HG03159 (cell line): ENCODE results near the gene SRSF10.
"Not testable (repeated sequence)": the region's sequence is repeated elsewhere in the genome, so short reads cannot be mapped to it uniquely, and the experiment has no call there.

Experiments
- ATAC-seq: cut with Tn5 transposase; IDR thresholded peaks from one replicate; pipeline ENCODE4 v1.9.1; 2021; ENCODE audit warnings: mild to moderate bottlenecking, moderate library complexity; ENCODE audit not compliant: unreplicated experiment

The SRSF10 gene

GRCh38 chr1:23999156-23999671 lies 19.1 kb upstream of the SRSF10 start:
- no peak for ATAC-seq

GRCh38 chr1:23997812-23998211 lies 17.7 kb upstream of the SRSF10 start:
- no peak for ATAC-seq

- no peak for ATAC-seq
Measured at GRCh38 chr1:23996700-23997229, 16.6 kb upstream of the SRSF10 start.

DNA sequence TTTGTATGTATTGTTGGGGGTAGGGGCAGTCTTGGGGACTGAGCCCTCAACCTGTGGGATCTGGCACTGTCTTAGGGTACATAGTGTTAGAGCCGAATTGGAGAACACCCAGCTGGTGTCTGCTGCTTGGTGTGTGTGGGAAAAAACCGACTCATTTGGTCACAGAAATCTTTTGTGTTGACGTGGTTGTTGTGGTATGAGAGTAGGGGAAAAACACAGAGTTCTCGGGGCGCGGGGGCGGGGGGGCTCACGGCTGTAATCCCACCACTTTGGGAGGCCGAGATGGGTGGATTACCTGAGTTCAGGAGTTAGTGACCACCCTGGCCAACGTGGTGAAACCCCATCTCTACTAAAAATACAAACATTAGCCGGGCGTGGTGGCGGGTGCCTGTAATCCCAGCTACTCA lies 15.3 kb upstream of the SRSF10 start:
- ATAC-seq: no peak

- ATAC-seq: not testable (repeated sequence)
Measured at GRCh38 chr1:23992011-23992410, 11.9 kb upstream of the SRSF10 start.

GRCh38 chr1:23989263-23989662 lies 9.1 kb upstream of the SRSF10 start:
- ATAC-seq: no peak

DNA sequence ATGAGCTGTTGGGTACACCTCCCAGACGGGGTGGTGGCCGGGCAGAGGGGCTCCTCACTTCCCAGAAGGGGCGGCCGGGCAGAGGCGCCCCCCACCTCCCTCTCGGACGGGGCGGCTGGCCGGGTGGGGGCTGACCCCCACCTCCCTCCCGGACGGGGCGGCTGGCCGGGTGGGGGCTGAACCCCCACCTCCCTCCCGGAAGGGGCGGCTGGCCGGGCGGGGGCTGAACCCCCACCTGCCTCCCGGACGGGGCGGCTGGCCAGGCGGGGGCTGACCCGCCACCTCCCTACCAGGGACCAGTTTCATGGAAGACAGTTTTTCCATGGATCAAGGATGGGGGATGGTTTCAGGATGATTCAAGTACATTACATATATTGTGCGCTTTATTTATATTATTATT lies 6.9 kb upstream of the SRSF10 start:
- ATAC-seq: not testable (repeated sequence)

GRCh38 chr1:23984417-23985186 lies 4.5 kb upstream of the SRSF10 start:
- no peak for ATAC-seq

DNA sequence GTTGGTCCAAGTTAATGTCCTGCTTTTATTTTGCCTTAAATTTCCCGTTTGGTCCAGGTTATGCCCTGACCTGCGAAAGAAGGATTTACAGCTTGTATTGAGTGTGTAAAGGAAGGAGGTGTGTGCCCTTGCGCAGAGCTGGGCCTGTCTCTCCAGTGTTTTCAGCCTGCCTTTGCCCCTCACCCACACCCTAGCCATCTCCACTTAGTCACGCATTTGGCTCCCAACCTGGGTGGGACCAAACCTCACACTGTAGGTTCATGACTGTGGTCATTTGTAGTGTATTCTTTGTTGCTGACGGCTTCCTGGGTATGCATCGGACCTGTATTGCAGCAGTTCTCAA lies 572 bp upstream of the SRSF10 start:
- no peak for ATAC-seq

- ATAC-seq: no peak
Measured at GRCh38 chr1:23979387-23979880, 693 bp downstream of the SRSF10 start.

DNA sequence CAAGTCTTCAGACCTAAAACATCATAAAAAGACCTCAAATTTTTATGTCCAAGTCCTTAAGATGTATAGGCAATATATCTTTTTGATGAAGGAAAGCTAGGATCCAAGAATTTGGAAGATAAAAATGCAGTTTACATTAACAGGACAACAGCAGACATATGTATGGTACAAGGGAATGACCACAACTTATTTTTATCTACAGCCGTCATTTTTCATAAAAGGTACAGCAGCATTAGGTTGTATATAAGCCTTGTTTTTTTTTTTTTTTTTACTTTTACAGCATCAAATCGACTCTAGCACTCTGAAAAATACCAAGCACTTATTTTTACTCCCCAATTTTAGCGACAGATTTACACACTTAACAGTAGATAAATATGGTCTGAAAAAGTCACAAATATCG lies 1.3 kb downstream of the SRSF10 start:
- ATAC-seq: no peak

DNA sequence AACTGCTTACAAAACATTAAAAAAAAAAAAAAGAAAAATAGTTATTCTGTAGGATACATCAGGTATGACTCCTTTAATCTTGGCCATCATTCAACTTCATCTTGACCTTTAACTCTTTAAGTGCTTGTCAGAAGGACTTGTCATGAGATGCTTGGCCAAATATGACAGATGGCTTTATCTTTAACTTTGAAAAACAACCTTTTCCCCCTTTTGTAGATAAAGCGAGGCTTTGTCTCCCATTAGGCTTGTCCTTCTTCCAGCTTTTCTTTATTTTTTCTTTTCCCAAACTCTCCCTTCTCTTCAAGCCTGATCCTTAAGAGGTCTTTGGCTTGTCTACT lies 2.3 kb downstream of the SRSF10 start:
- ATAC-seq: no peak

DNA sequence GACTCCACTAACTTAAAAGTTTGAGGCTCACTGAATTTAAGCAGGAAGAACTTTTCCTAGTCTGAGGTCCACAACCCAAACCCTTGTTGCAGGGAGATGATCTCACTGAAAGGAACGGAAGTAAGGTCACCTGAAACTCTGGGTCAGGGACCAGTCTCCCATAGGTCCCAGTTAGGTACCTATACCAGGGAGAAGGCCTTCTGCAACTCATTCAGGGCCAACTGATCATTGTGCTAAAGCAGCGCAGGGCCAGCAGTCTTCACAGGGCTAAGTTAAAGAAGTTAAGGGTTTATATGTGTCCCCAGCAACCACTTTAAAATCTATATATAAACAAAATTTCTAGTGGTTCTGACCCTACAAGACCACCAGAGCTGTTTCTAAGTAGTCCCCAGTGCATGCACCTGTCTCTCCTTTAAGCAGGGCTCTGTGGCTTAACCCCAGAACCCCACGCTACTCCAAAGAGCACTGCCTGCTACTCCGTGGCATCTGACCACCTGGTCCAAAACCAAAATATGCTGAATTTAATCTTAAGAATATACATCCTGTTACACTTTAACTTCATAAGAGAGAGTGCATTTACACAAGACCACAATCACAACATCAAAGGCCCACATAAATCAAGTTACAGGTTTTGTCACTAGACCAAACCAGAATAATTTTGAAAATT lies 2.8 kb downstream of the SRSF10 start:
- no peak for ATAC-seq

GRCh38 chr1:23967871-23968270 lies 12.3 kb downstream of the SRSF10 start:
- ATAC-seq: no peak

DNA sequence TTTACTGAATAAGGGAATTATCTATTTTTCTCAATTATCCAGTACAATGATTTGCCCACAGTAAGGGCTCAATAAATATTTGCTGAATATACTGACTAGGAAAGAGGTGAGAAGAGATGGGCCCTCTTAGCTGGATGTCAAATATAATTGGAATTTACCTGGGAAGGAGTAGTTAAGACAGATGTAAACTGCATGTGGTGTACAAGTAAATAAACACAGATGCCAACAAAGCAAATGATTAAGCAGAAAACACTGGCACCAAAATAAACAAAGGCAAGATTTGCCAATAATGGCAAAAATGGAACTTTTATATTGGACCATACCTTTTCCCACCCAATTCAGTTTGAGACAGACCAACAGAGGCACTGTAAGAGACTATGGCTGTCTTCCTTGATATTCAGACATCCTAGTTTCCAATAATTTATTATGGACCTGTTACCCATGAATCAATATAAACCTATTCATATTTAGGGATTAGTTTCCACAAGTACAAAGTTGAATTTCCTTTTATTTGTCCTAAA lies 13.1 kb downstream of the SRSF10 start:
- no peak for ATAC-seq

- no peak for ATAC-seq
Measured at GRCh38 chr1:23964790-23965740, 15.1 kb downstream of the SRSF10 start.

GRCh38 chr1:23964235-23964668 lies 15.9 kb downstream of the SRSF10 start:
- no peak for ATAC-seq

- ATAC-seq: no peak
Measured at GRCh38 chr1:23963617-23964234, 16.4 kb downstream of the SRSF10 start.

DNA sequence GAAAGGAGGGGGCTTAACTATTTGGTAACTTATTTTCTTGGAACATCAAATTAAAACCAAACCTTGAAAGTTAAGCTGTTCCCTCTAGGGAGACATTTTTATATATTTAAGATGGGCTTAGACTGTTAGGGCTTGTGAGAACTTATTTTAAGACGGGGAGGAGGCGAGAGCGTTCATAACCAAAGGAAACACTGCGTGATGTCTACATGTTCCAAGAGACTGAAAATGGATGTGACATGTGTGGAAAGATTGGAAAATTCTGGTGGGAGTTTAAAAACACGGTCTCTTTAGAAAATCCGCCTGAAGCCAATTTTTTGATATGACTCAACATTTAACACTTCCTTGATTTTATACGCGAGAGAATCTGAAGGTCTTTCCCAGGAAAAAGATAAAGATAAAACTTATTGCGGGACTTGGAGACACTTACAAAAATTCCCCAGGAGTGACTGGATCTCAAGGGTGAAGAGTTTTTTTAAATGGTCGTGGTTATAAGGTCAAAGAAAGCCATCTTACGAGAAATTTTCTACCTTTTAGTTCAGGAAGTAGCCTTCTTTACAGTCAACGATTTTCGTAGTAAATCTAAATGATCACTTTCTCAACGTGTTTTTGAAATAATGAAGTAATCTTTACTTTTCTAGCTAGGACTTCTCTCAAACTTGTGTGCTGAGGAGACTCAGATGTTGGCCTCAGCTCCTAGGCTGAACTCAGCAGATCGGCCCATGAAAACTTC lies 19.7 kb downstream of the SRSF10 start:
- no peak for ATAC-seq
